ENCODE results near the gene TUBE1.

- TF ChIP-seq POU2F2 (IDR thresholded peaks at IDR 0.05; ENCODE audit: borderline replicate concordance, low read depth, low read length): no peak
- no peak for TF ChIP-seq CTCF (IDR thresholded peaks at IDR 0.05 in 2 of 3, conservative IDR thresholded peaks at IDR 0.05 in 1 of 3; ENCODE audit: control insufficient read depth in 2 of 3, extremely low read depth in 1 of 3, insufficient read depth in 1 of 3, low read depth in 3 of 3, low read length in 3 of 3)
- TF ChIP-seq NFIC (IDR thresholded peaks at IDR 0.05; ENCODE audit: low read depth, low read length): no peak
- no peak for TF ChIP-seq RAD21 (IDR thresholded peaks at IDR 0.05; ENCODE audit: insufficient read depth, low read depth, low read length)
- TF ChIP-seq EGR1 (IDR thresholded peaks at IDR 0.05; ENCODE audit: borderline replicate concordance in 1 of 2, low read depth in 2 of 2, low read length in 2 of 2): no peak
- no peak for TF ChIP-seq POLR2A (IDR thresholded peaks at IDR 0.05; ENCODE audit: low read depth, low read length)
- no peak for TF ChIP-seq SRF (IDR thresholded peaks at IDR 0.05; ENCODE audit: low read depth in 2 of 2, low read length in 2 of 2)
- no peak for TF ChIP-seq ZNF687 (IDR thresholded peaks at IDR 0.05)
These were observed 49.0 kb downstream of the TUBE1 start for GRCh38 chr6:112038268-112038667.

Data from GM12878 (cell line).